ENCODE measurements around the gene ADAMTS1. TPM values are rescaled to one million over a fixed set of nuclear protein-coding genes. Genes with fewer than 3 reads are reported as not detected.

ADAMTS1 gene
- total and polyA plus RNA-seq, 2 experiments from 2014 or later = 110 to 136 TPM

GRCh38 chr21:26809745-26810144 lies 35.5 kb downstream of the ADAMTS1 start:
- no peaks in the 10 kb centered on the region for H3K9me3 ChIP-seq (ENCODE audit: low read depth)
- no peaks in the 10 kb centered on the region for H4K20me1 ChIP-seq (ENCODE audit: insufficient read depth, poor library complexity, severe bottlenecking)
- no peaks in the 10 kb centered on the region for H3K9me2 ChIP-seq (replicated peaks; ENCODE audit: insufficient read depth)
- H3K27me3 ChIP-seq = no peaks in the 10 kb centered on the region
- DNase-seq (ENCODE audit: low spot score) = no peak
- H3K79me2 ChIP-seq = no peaks in the 10 kb centered on the region
- H3K4me2 ChIP-seq = no peak overlapping the region
- no peak overlapping the region for H2AFZ ChIP-seq
- 96% methylated on average over 4 of the region's 4 CpGs for WGBS (ENCODE audit: low lambda C conversion rate, missing lambda C conversion rate)
- H3K4me1 ChIP-seq (ENCODE audit: insufficient read depth) = no peaks in the 10 kb centered on the region
- no peak overlapping the region for H3K27ac ChIP-seq
- TF ChIP-seq EZH2phosphoT487 (IDR thresholded peaks at IDR 0.05; ENCODE audit: low read depth, severe bottlenecking, unreplicated experiment) (no peak), EZH2 (IDR thresholded peaks at IDR 0.05; ENCODE audit: borderline replicate concordance) (no peak)
- TF ChIP-seq, protein P1, sequence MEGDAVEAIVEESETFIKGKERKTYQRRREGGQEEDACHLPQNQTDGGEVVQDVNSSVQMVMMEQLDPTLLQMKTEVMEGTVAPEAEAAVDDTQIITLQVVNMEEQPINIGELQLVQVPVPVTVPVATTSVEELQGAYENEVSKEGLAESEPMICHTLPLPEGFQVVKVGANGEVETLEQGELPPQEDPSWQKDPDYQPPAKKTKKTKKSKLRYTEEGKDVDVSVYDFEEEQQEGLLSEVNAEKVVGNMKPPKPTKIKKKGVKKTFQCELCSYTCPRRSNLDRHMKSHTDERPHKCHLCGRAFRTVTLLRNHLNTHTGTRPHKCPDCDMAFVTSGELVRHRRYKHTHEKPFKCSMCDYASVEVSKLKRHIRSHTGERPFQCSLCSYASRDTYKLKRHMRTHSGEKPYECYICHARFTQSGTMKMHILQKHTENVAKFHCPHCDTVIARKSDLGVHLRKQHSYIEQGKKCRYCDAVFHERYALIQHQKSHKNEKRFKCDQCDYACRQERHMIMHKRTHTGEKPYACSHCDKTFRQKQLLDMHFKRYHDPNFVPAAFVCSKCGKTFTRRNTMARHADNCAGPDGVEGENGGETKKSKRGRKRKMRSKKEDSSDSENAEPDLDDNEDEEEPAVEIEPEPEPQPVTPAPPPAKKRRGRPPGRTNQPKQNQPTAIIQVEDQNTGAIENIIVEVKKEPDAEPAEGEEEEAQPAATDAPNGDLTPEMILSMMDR (IDR thresholded peaks at IDR 0.05; ENCODE audit: poor library complexity) = no peak
- no peak overlapping the region for H3K4me3 ChIP-seq
- no peaks in the 10 kb centered on the region for H3K36me3 ChIP-seq (replicated peaks; ENCODE audit: insufficient read depth, low read depth)

DNA sequence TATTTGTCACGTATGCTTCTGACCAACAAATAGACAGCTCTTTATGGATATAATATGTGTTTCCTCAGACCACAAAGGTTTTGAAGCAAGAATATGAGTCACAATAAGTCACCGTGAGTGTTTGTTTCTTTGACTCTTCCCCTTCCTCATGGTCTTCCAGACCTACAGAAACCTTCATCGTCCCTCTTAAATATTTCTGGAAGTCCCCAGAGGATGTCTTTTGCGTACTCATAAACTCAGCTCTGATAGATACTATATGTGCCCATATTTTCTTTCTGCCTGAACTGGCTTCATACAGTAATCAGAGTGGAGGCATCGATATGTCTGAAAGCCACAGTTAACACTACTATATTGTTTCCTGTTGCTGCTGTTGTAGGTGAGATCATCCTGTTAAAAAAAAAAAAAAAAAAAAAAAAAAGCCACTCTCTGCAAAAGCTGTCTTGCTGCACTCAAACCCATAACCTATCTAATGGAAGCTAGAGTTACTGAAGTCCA lies 38.4 kb downstream of the ADAMTS1 start:
- H3K4me3 ChIP-seq = no peak overlapping the region
- no peaks in the 10 kb centered on the region for H4K20me1 ChIP-seq (ENCODE audit: insufficient read depth, poor library complexity, severe bottlenecking)
- no peak overlapping the region for H2AFZ ChIP-seq
- H3K9me3 ChIP-seq (ENCODE audit: low read depth) = no peaks in the 10 kb centered on the region
- no peak for DNase-seq (ENCODE audit: low spot score)
- peaks cover 1% of the 10 kb centered on the region for H3K4me1 ChIP-seq (ENCODE audit: insufficient read depth)
- H3K36me3 ChIP-seq (replicated peaks; ENCODE audit: insufficient read depth, low read depth) = no peaks in the 10 kb centered on the region
- H3K9me2 ChIP-seq (replicated peaks; ENCODE audit: insufficient read depth) = no peaks in the 10 kb centered on the region
- no peak overlapping the region for H3K27ac ChIP-seq
- no peak overlapping the region for H3K4me2 ChIP-seq
- TF ChIP-seq EZH2phosphoT487 (IDR thresholded peaks at IDR 0.05; ENCODE audit: low read depth, severe bottlenecking, unreplicated experiment) (no peak), EZH2 (IDR thresholded peaks at IDR 0.05; ENCODE audit: borderline replicate concordance) (no peak)
- TF ChIP-seq, protein P1 (IDR thresholded peaks at IDR 0.05; ENCODE audit: poor library complexity) = no peak
- H3K79me2 ChIP-seq = no peaks in the 10 kb centered on the region
- no peaks in the 10 kb centered on the region for H3K27me3 ChIP-seq
- WGBS (ENCODE audit: low lambda C conversion rate, missing lambda C conversion rate) = 88% methylated on average over 5 of the region's 5 CpGs

GRCh38 chr21:26804895-26805609 lies 40.2 kb downstream of the ADAMTS1 start:
- no peak for DNase-seq (ENCODE audit: low spot score)
- WGBS (ENCODE audit: low lambda C conversion rate, missing lambda C conversion rate) = 80% methylated on average over 5 of the region's 5 CpGs

More at GRCh38 chr21:26804895-26805609, 40.2 kb downstream of the ADAMTS1 start:
- no peaks in the 10 kb centered on the region for H3K36me3 ChIP-seq (replicated peaks; ENCODE audit: insufficient read depth, low read depth)
- peaks cover 3% of the 10 kb centered on the region for H3K4me1 ChIP-seq (ENCODE audit: insufficient read depth)
- TF ChIP-seq, protein P1 (IDR thresholded peaks at IDR 0.05; ENCODE audit: poor library complexity) = no peak
- no peak for TF ChIP-seq EZH2phosphoT487 (IDR thresholded peaks at IDR 0.05; ENCODE audit: low read depth, severe bottlenecking, unreplicated experiment)
- TF ChIP-seq EZH2 (IDR thresholded peaks at IDR 0.05; ENCODE audit: borderline replicate concordance) = no peak
- no peaks in the 10 kb centered on the region for H3K27me3 ChIP-seq
- no peak overlapping the region for H3K4me2 ChIP-seq
- H3K79me2 ChIP-seq = no peaks in the 10 kb centered on the region
- H3K9me3 ChIP-seq (ENCODE audit: low read depth) = no peaks in the 10 kb centered on the region
- no peaks in the 10 kb centered on the region for H3K9me2 ChIP-seq (replicated peaks; ENCODE audit: insufficient read depth)
- no peak overlapping the region for H3K4me3 ChIP-seq
- no peaks in the 10 kb centered on the region for H4K20me1 ChIP-seq (ENCODE audit: insufficient read depth, poor library complexity, severe bottlenecking)
- H3K27ac ChIP-seq = no peak overlapping the region
- H2AFZ ChIP-seq = no peak overlapping the region
